Activated CD4-positive, alpha-beta T cell treated with anti-CD3 and anti-CD28 coated beads for 1 hour (primary cell): Measurements from ENCODE around the gene C19orf12.
"Not testable (repeated sequence)": the region's sequence is repeated elsewhere in the genome, so short reads cannot be mapped to it uniquely, and the experiment has no call there.

ENCODE experiments used
- DNase-seq: peaks from one replicate; pipeline ENCODE4 v3.0.0-alpha.2; 2020

C19orf12 gene

DNA sequence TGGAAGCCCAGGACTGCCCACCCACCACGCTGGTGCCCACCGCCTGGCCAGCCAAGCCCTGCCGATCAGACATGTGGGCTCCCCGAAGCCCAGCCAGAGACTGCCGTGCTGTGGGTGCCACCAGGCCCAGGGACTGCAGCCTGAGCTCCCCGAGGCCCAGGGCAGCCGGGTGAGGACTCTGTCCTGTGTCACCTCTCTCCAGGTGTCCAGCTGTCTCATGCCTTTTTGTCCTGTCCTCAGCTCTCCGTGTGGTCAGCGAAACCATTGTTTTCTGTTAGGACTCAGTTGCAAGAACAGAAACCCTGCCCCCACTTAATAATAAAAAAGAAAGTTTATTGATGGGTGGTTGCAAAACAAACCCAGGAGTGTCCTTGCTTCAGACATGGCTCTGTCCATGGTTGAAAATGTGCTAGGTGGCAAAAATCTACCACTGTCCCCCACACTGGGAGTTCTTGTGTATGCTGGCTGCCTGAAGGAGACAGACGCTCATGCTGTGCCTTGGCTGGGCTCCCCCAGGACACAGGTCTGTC, 39.9 kb downstream of the C19orf12 start:
- DNase-seq = no peak

DNA sequence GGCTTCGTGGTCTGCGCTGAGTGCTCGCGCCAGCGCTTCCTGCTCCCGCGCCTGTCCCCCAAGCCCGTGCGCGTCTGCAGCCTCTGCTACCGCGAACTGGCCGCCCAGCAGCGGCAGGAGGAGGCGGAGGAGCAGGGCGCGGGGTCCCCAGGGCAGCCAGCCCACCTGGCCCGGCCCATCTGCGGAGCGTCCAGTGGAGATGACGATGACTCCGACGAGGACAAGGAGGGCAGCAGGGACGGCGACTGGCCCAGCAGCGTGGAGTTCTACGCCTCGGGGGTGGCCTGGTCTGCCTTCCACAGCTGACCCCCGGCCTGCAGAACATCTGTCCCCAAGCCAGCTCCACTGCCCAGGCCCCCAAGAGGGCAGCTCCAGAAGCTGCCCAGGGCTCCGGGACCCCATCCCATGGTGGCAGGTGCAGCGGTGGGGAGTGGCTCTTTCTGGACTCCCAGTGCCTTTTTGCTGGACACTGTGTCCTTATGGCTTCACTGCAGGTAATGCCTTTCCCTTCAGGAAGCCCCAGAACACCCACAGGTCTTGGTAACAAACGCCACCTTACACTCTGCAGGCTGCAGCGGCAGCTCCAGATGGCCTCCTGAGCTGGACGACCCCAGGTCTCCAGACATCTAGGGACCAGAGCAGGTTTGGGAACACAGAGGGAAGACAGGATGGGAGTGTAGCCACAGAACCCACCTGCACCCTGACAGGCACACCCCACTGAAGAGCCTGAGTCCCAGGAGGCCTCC, 40.5 kb downstream of the C19orf12 start:
- no peak for DNase-seq

DNA sequence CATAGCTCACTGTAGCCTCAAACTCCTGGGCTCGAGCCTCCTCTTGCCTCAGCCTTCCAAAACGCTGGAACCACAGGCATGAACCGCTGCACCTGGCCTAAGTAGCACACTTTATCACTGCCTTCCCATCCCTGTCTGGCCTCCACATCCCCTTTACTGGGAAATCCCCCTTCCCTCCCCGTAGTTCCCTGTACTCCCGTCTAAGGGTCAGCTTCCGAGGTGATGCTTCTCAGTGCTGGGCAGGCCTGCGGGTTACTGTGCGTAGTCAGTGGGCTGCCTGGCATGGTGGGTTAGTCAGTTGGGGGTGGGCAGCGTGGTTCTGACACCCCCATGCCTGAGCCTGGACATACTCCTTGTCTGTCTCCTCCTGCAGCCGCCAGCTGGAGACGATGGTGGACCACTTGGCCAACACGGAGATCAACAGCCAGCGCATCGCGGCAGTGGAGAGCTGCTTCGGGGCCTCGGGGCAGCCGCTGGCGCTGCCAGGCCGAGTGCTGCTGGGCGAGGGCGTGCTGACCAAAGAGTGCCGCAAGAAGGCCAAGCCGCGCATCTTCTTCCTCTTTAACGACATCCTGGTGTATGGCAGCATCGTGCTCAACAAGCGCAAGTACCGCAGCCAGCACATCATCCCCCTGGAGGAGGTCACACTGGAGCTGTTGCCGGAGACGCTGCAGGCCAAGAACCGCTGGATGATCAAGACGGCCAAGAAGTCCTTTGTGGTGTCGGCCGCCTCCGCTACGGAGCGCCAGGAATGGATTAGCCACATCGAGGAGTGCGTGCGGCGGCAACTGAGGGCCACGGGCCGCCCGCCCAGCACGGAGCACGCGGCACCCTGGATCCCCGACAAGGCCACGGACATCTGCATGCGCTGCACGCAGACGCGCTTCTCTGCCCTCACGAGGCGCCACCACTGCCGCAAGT, 41.4 kb downstream of the C19orf12 start:
- DNase-seq = no peak

DNA sequence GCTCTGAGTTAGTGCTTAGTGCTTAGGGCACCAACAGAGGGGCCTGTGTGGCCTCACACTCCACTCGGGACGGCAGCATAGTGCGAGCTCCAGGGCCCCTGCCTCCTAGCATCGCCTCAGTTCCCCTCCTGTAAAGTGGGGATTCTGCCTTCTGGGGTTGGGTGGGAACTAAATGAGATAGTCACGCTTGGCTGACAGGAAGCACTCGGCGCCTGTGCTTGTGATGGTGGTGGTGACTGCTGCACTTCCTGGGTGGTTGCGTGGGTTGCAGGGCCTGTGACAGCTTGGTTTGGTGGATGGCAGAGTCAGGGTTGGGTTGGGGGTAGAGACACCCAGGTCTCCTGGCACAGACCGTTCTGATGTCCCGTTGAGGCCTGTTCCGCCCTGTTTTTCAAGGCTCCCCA, 42.1 kb downstream of the C19orf12 start:
- peak; percentile 79 for DNase-seq

DNA sequence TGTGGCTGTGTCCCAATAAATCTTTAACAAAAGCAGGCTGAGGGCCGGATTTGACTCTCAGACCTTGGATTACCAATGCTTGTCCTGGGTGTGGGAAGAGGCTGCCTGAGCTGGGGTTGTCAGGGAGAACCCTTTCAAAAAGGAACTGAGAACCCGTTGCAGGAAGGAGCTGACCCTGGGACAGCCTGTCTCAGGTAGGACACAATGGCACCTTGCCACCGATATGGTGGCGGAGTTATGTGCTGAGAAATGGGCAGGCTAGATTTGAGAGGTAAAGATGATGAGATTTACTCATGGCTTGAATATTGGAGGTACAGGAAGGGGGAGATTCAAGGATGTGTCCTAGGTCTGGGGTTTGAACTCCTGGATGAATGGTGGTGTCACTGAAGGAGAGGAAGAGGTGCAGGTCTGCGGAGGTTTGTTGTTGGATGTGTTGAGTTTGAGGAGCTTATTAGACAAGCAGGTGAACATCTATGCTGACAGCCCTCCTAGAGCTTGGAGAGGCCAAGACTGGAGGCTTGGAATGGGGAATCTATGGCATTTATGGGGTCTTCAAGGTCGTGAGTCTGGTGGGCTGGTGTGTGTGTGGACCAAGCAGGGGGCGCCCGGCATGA, 42.6 kb downstream of the C19orf12 start:
- no peak for DNase-seq

DNA sequence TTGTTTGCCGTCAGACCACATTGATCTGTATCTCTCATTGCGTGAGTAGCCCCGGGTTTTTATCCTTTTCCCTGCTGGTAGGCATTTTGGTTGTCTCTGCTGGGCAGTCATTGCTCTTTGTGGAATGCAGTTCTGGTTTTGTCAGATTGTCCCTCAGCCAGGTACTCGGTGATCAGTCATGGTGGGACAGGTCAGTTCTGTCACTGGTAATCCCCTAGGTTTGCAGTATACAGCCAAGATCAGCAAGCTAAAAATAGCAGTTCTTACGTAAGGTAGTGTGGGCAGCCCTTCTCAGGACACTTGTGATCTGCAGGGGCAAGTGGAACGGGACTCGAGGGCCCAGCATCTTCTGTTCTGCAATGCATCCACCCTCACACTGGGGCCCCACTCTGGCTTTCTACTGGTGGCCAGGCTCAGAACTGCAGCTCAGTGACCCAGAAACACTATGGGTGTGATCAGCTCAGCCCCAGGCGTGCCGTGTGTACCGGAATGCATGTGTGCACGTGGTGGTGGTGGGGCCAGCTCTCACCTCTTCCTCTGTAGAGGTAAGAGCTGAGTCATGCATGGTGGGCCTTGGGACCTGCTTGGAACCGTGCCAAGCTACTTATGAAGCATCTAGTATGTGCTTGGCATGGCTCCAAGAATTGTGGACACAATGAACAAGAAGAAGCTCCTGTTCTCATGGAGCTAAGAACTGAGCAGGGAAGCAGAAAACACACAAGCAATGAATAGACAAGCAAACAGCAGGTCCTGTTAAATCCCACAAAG, 43.5 kb downstream of the C19orf12 start:
- DNase-seq = peak; percentile 76

DNA sequence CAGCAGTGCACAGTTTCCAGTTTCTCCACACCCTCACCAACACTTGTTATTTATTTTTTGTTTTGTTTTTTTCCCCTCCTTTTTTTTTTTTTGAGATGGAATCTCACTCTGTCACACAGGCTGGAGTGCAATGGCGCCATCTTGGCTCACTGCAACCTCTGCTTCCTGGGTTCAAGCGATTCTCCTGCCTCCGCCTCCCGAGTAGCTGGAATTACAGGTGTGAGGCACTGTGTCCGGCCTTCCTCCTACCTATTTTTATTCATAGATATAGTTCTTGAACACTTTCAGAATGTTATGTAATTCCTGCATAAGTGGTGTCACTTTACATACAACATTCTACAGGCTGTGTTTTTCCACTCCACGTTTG, 44.1 kb downstream of the C19orf12 start:
- DNase-seq = not testable (repeated sequence)

DNA sequence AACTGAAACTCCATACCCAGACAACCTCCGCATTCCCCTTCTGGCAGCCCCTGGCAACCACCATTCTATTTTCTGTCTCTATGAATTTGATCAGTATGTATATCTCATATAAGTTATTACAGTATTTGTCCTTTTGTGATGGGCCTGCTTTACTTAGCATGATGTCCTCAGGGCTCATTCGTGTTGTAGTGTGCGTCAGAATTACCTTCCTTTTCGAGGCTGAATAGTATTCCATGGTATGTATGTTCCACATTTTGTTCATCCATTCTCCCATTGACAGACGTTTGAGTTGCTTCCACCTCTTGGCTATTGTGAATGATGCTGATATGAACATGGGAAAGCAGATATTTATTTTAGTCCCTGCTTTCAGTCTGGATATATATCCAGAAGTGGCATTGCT, 44.8 kb downstream of the C19orf12 start:
- no peak for DNase-seq

DNA sequence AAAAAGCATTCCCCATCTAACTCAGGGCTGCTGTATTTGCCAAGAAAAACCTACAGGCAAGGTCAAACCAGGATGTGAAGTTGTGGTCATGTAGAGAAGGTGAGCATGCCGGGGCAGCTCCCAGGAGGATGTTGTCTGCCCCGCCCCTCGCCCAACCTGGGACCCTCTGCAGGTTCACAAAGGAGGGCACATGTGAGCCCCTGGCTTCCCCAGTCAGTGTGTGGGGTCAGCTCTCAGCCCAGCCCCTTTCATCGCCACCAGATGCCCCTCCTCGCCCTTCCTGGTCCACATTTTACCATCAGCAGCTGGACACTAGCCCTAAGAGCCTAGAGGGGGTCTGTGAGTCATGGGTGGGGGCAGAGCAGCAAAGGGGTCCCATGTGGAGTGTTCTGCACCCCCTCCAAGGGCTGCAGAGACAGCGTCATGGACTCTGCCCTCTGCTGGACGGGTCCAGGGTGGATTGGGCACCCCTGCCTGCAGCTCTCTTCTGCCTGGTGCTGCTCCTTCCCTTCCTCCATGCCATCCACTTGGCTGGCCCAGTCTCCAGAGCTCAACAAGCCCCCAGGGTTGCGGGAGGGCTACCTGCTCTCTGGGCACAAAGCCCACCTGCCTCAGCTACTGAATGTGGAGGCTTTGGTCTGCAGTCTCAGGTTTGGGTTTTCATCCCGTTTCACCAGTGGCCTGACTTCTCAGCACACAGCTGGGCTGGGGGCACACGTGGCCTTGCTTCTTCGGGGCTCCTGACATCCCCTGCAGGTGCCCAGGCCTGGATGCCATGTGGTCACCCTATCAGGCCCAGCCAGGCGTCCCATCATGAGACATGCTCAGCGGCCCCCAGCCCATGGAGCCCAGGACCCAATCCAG, 46.1 kb downstream of the C19orf12 start:
- DNase-seq = no peak

DNA sequence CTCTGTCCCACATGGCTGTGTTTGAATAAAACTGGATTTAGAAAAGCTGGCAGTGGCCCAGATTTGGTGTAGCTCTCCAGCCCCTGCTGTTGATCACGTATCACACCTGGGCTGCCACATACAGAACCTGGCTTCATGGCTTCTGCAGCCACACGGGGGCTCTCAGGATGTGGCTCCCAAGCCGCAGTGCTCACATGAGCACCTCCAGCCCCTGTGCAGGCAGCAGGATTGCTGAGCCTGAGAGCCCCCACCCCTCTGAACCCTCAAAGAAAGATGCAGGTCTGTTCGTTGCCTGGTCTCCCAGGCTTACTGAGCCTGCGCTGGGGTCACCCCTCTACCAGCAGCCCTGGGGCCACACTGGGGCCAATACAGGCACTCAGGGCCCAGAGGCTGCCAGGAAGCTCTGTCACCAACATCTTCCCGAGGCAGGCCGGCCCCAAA, 47.1 kb downstream of the C19orf12 start:
- peak; percentile 50 for DNase-seq

DNA sequence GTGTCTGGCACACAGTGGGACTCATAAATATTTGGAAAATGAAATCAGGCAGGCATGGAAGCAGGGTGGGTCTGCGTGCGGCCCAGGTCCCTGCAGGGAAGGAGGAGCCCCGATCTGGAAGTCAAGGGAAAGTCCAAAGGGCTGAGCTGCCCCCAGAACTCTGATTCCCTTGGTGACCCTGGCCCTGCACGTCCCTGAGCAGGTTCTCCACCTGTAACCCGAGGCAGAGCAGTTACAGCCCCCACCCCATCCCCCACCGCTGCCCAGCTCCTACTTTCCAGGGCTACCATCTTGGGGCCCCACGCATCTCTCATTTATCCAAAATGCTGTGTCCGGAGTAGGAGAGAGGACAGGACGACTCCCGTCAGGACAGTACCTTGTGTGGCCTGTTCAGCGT, 47.7 kb downstream of the C19orf12 start:
- no peak for DNase-seq

DNA sequence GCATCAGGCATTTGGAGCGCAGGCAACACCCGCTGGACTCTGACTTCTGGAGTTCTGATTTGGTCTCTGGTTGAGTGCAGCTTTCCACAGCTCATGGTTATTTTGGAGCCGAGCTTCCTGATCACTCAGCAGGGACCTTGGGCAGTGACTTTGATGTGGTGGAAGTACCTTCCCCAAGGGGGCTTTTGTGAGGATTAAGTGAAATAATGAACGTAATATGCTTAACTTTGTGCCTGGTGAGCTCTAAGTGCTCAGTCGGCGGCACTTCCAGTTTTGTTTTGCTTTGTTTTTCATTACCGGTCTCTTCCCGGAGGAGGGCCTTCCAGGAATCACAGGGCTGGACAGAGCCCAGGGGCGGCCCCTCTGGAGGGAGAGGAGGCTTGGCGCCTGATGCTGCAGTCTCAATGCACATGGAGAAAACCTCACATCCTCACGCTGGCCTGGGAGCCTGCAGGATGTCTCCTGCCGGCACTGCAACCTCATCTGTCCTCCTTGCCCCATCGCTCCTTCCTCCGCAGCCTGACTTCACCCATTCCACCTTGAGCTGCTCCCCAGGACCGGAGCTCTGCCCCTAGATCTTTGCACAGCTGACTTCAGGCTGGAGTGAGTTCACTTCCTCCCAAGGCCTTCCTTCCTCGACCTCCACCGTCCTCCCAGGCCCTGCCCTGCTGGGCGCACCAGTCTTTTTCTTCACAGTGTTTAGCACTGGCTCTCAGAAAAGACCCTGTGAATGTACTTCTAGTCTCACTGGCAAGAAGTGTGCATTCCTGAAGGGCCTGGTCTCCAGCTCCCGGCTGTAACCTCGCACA, 48.3 kb downstream of the C19orf12 start:
- DNase-seq = no peak

DNA sequence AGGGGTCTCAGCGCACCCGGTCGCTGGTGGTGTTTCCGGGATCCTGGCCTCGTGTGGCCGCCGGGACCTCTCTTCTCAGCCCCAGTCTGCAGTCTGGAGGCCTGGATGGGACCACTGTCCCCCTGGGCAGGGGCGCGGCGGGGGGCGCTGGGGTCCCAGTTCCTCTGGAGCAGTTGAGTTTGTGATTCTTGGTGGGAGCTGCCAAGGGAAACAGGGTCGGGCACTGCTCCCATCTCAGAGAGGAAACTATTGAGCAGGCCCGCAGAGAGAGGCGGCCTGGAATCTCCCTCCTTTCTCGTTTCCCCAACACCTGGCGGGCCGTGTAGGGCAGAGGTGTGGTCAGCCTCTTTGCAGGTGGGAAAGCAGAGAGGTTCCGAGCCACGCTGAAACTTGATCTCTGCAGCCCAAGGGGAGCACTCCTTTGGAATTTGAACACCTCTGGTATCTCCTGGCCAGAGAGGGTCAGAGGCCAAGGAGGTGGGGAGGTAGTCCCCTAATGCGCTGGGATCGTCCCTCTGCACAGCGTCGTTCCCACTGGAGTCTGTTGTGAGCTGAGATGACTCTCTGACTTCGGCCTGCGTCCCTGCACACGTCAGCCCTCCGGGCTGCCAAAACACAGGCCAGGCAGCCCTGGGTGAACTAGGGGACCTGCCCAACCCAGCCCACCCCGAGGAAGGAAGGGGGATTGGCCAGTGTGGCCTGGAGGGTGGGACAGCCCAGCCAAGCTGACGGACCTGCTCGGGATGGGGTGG, 49.1 kb downstream of the C19orf12 start:
- no peak for DNase-seq

DNA sequence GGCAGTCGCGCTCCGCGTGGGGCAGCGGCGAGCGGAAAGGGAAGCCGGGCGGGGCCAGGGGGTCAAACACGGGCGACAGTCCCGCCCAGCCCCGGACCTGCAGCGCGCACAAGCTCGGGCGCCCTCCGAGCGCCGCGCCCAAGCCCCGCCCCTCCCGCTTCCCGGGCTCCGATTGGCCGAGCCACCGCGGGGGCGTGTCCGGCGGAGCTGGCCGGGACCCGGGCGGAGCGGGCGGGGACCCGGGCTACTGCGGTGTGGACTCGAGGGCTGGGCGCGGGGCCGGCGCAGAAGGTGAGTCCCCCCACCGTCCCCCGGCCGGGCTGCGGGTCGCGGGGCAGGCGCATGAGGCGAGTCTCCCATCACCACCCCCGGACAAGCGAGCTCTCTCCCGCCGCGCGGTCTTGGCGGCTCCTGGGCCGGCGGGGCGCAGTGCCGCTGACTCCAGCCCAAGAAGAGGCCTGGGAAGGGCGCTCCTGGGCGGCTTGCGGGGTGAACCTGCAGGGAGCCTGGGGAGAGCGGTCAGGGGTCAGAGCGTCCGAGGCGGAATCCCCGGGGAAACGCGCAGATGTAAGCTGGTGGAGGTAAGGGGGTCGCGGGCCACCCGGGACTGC, 49.7 kb downstream of the C19orf12 start, which contains the start of gene PLEKHF1:
Gene PLEKHF1 (plus strand): TSS at position 247 of the 611 bp plus-strand sequence. CDS start 8,379 bp downstream, outside the sequence.
- peak; percentile 74 for DNase-seq

DNA sequence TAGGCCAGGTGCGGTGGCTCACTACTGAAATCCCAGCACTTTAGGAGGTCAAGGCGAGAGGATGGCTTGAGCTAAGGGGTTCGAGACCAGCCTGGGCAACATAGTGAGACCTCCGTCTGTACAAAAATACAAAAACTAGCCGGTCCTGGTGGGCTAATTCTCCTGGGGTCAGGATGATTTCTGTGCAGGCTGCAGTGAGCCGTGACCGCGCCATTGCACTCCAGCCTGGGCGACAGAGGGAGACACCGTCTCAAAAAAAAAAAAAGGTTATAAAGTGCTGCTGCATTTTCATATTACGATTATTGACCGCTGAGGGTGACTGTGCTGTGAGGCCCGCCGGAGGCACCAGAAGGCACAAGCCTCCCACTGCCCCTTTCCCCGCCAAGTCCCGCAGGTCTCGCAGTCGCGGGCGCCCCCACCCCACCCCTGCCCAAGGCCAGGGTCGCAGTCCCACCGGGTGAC, 50.3 kb downstream of the C19orf12 start:
- no peak for DNase-seq

DNA sequence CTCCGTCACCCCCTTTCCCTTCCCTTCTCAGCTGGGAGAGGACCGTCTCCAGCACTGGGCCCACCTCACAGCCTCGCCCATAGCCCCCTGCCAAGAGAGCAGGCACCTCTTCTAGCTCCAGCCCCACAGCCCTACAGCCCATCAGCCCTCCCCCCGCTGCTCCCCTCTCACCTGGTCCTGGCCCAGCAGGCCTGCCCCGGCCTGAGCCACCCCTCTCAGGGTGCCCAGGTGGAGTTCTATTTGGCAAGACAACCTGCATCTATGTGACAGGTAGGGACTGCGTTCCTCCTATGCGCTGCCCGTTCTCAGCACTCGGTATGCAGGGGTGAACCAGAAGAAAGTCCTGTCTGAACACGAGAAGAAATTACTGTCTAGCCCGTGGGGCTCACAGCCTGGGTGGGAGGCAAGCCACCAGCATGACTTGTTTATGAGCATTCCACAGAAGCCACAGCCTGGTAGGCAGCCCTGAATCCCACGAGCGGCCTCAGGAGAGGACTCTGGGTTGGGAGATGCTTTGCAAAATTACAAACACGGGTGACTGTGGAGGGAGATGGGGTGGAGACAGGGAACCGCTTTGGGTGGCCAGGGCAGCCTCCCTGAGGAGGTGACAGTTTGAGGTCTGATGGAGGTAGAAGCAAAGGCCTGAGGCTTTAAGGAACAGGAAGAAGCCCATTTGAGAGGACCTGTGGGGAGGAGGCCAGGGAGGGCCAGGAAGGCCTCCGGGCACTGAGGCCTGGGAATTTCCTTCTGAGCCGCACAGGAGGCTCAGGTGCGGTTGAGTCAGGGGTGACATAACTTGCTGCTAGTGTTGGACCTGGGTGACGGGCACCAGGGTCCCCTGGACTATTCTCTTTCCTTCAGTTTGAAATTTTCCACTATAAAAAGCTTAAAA, 51.0 kb downstream of the C19orf12 start:
- DNase-seq = no peak

DNA sequence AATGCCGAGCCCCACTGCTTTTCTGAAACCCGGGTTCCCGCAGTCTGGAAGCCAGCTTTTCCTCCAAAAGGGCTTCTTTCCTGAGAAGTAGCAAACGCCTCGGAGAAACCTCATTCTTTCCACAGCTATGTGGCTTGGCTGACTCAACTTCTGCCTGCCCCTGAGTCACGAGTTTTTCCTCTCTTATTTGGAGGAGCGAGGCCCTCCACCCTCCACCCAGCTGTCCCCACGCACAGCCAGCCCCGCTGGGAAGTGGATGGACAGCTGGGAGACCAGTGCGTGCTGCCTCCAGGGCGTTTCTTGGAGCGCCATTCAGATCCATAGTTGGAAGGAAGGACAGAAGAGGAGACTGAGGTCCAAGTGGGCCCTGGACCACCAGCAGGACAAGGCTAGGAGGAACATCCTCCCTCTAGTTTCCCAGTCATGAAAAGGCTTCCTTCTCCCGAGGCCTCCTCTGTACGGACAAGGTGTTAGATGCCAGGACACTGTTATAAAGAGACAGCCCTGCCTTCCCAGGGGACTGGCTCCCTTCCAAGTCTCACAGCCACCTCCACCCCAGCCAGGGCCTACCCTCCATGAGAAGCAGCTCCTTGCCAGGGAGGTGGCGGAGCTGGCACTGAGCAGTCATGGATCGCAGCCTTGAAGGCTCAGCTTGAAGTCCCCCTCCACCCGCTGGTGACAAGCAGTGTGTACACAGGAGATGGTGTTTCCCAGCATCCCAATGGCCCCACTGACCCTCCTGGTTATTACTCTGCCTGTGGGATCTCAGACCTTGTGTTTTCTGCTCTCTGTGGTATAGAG, 52.3 kb downstream of the C19orf12 start:
- DNase-seq = no peak
